Esophagus squamous epithelium (tissue), 4 donors: ENCODE results near the gene REL.

Experiments used
- CTCF ChIP-seq, 6 experiments: fragments of 450-650 bp in 4 of 6; fragments of 200-600 bp in 2 of 6; sonication (generic) in 2 of 6; IDR thresholded peaks; one replicate each; pipeline ENCODE4 v1.5.1; 2016 to 2019; ENCODE audit warnings: antibody characterized with exemption in 6 of 6, mild to moderate bottlenecking in 4 of 6, moderate library complexity in 4 of 6
- POLR2A ChIP-seq, 4 donors: fragments of 450-650 bp; IDR thresholded peaks; one replicate each; pipeline ENCODE4 v1.6.1; 2017; ENCODE audit warnings: antibody characterized with exemption in 4 of 4, mild to moderate bottlenecking in 4 of 4, moderate library complexity in 3 of 4

DNA sequence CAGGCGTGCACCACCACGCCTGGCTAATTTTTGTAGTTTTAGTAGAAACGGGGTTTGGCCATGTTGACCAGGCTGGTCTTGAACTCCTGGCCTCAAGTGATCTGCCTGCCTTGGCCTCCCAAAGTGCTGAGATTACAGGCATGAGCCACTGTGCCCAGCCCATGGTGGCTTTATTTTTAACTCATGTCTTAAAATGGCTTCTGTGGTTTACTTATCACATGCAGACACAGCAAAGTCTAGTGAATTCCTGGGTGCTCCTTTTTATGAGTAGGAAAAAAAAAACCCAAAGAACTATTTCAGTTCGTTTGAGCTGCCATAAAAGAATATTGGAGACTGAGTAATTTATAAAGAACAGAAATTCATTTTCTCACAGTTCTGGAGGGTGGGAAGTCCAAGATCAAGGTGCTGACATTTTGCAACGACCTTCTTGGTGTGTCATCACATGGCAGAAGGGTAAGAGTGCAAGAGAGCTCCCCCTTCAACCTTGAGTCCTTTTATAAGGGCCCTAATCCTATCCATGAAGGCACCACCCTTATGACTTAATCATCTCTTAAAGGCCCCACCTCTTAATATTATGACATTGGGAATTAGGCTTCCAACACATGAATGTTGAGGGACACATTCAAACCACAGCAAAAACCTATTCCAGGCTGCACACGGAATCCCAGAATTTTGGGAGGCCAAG lies 12.6 kb upstream of the REL start:
- no peak for TF ChIP-seq CTCF (IDR thresholded peaks at IDR 0.05)
- no peak for TF ChIP-seq POLR2A (IDR thresholded peaks at IDR 0.05)
